ENCODE results near the gene METTL18.

Gene METTL18

DNA sequence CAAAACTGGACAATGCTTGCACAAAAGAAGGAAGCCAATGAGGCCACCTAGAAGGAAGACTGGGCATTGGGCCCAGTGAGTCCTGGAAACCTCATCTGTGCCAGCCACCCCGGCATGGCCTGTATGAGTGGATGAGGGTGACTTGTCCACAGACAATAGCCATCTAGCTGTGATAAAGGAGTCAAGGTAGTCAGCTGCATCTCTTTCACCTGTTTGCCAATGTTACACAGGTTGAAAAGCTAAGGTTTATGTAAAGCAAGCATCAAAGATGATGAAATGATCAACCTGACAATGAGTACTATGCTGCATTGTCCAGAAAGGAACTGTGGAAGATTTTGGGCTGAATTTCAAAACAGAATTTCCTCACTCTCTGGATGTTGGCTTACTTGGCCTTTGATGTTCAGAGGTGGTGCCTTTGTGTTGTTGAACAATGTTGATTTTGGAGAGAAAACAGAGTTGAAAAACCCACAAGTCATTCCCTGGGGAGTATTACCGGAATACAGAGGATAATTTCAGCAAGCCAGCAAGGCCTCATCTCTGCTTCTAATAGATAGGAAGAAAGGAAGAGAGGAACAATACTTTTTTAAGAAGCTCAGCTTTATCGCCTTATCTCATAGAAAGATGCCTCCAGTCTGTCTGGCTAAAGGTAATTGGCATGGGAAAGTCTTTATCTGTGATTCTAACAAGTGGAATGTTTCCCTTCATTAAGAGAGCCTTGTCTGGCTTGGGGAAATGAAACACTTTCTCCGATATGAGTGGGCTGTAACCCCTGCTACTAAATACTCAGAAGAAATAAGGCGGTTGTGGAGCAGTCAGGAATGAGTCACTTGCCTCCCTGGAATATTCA lies 49.5 kb downstream of the METTL18 start:
- no peaks in the 10 kb centered on the region for H3K27me3 ChIP-seq (ENCODE audit: control insufficient read depth, insufficient read depth, low read length)
- H3K4me1 ChIP-seq (ENCODE audit: control insufficient read depth, insufficient read depth, low read length) = no peaks in the 10 kb centered on the region
- no peak overlapping the region for H3K9ac ChIP-seq (ENCODE audit: low read length)
- H3K9me3 ChIP-seq (ENCODE audit: control insufficient read depth, low read length) = no peaks in the 10 kb centered on the region
- H3K36me3 ChIP-seq (ENCODE audit: control insufficient read depth, insufficient read depth, low read length) = no peaks in the 10 kb centered on the region
- no peak overlapping the region for H3K4me3 ChIP-seq (ENCODE audit: low read length)

Data from mucosa of stomach (tissue), 1 donor.